Adipose tissue (tissue), 3 donors: ENCODE data around the gene FIBCD1. TPM values are rescaled to one million over a fixed set of nuclear protein-coding genes. Genes with fewer than 3 reads are reported as not detected.

Experiments
- H3K27ac ChIP-seq: one replicate; pipeline ENCODE4 v1.5.1; 2013; ENCODE audit warnings: low read depth, low read length
- WGBS, 3 donors: extraction: QIAGEN DNeasy Blood & Tissue Kit; methylation state at CpG; one replicate each; pipeline ENCODE4 v1.1.7; 2013; 5-methylcytosine and 5-hydroxymethylcytosine counted together
- polyA plus RNA-seq, 3 donors: library from polyadenylated mRNA; stranded (reverse); fragments of 200-250 nt; gene quantifications; one replicate each; pipeline ENCODE4 v1.2.3, GENCODE V29; 2013
- donor health status: healthy with polysubstance abuse.
- donor health status: Bipolar disorder and iron deficiency.
- donor health status: healthy.

Gene FIBCD1
- polyA plus RNA-seq, 3 donors, result 0.18 to 4.6 (median 0.21) TPM

DNA sequence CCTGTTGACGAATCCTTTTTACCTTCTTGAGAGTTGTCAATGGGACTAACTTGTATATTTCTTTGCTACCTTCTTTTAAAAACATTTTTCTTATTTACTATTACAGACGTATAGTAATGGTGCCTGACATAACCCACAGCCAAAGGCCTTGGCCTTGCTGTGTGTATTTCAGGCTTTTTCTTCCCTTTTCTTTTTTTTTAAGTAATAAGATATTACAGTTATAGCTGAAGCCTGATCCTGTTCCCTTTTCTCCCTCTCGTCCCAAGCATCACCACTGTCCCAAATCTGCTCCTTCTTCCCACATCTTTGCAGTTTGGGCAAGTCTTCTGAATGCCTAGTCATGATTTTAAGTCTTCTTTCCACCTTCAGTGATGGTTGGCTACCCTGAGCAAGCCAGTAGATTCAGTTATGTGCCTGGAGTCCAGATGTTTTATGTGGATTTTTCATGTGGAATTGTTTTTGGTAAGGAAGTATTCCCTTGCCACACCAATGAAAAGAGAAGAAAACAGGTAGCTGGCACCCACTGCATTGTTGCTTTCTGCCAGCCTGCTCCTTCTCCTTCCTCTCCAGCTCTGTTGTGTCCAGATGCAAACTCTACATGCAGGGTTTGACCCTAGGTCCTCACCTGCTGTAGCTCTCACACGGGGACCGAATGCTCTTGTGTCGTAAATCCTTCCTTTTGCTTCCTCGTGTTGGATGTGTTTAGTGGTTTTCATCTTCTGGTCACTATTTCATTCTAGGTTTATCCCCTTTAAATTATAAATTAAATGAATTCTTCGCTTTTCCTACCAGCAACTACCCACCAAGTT lies 77.5 kb downstream of the FIBCD1 start:
- WGBS, 3 donors, result 66 to 83% (median 67%) methylated on average over 8 of the region's 8 CpGs
- H3K27ac ChIP-seq, result no peak overlapping the region

DNA sequence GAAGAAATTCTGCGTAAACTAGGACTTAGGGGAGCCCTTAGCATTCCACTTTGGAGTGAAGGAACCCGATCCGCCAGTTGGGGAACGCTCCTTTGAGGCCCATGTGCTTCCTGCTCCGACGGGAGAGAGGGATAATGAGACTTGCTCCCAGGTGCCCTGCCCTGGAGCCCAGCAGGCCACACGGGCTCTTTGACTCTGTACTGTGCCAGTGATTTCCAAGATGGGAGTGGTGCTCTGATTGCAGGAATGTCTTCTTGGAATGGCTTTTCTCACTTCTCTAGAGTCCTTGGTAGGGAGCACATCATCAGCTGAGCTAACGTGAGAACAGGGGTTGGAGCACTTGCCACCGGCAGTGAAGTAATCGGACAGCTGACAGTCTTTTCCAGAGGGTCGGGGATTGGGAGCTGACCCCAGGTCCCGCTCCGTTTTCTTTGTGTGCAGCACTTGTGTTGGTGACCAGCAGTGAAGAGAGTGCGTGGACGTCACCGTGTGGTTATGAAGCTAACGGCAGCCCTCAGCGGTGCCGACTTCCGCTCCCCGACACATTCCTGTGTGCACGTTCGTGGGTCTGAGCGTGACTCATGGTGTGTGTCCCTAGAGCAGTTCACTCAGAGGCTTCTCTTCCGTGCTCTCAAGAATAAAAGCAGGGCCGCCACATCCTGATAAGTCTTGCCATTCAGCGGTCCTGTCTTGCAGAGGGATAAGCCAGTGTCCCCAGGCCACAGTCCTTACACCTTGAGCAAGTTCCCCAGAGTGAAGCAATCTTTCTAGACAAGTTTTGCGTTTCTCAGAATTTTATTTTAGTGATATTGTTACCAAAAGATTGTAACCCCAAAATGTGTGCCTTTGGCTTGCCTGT lies 78.4 kb downstream of the FIBCD1 start:
- 39 to 71% (median 49%) methylated on average over 28 of the region's 28 CpGs for WGBS, 3 donors
- no peak overlapping the region for H3K27ac ChIP-seq

DNA sequence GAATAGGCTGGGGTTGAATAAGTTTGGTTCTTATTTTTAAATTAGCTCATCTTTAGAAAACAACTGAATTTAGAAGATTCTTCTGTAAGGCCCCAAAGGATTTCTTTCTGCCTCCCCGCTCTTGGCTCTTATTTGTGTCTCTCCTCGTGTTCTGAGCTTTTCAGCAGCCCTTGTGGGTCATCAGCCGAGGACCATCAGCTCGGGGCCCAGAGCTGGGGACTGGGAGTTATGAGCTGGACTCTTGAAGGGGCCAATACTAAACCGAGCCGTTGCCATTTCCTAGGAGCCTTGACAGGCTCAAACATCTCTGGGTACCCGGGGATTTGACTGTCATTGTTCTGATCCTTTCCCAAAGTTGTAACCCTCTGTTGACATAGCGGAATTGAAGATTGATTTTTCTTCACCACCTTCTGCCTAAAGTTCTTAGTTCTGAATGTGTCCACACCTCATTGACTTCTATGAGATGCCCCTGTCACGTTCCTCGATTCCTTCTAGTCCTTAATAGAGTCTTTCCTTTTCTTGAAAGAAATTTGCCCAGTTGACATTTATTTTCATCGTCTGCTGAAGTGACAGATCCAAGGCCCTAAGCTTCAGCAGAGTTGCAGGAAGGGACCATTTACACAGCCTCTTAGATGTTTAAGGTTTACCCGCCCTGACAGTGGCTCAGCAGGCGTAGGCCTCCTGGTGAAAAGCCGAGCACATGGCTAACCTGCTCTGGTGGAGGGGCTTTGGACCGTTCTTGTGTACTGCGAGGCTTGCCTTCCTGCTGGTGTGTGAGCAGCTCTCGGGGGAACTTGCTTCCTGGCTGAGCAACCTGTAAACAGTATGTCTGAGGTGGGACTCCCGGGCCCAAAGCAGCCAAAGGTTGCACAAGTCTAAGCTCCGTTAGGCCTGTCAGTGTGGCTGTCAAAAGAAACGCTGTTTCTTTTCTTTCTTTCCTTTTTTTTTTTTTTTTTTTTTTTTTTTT lies 80.0 kb downstream of the FIBCD1 start:
- no peak overlapping the region for H3K27ac ChIP-seq
- 60 to 70% (median 64%) methylated on average over 20 of the region's 20 CpGs for WGBS, 3 donors

DNA sequence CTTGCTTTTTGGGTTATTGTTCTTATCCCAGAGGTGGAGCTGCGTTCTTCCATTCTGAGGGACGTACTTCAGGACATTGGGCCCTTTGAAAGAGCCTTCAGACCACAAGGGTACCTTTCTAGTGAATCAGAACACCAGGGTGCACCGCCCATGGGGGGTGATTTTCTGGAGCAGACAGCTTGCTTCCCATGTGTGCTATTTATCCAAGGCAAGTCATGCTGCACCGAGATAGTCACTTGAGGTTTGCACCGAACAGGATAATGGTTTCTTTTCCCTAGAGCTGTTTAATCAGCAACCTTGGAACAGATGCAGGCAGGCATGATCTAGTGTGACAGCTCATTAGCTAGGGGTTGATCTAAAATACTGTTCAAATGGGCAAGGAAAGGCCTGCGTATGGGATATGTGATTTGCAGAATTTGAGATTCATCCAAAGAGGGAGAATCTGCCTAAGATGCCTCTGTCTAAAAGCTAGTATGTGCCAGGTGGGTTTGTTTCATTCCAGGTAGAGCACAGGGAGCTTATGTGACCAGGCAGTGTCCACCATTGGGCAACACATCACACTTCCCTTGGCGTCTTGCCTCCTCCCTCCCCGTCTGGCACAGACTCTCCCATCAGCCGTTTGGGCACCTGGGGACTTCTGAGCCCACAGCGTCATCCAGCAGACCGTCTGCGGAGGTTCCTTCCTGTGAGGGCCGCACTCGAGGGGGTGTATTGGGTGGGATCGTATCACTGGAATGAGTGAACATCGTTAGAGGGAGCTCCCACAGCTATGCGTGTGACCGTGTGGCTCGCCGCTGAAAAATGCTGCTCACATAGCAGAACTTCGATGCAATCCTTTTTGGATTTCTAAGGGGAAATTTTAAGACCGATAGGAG lies 80.9 kb downstream of the FIBCD1 start:
- WGBS, 3 donors, result 45 to 61% (median 49%) methylated on average over 22 of the region's 22 CpGs
- H3K27ac ChIP-seq, result no peak overlapping the region

DNA sequence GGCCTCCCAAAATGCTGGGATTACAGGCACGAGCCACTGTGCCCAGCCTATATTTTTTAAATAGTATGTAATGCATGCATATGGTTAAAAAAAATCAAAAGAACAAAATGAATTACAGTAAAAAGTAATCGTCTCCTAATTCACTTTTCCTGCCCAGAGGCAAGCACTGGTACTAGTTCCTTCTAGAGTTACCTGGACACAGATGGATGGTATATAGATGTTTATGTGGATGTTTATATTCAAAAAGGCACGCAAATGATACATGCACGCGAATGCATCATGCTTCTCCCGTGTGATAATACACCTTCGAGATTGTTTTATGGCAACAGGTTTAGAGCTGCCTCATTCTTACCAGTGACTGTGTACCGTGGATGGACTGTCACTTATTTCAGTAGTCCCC lies 82.6 kb downstream of the FIBCD1 start:
- H3K27ac ChIP-seq, result no peak overlapping the region
- WGBS, 3 donors, result 86 to 89% (median 87%) methylated on average over 8 of the region's 8 CpGs

- 90 to 94% (median 93%) methylated on average over 9 of the region's 9 CpGs for WGBS, 3 donors
- no peak overlapping the region for H3K27ac ChIP-seq
Observed at GRCh38 chr9:130854835-130855234, 84.2 kb downstream of the FIBCD1 start.

GRCh38 chr9:130854092-130854491 lies 85.0 kb downstream of the FIBCD1 start:
- WGBS, 3 donors, result 71 to 84% (median 81%) methylated on average over 8 of the region's 8 CpGs
- H3K27ac ChIP-seq, result no peak overlapping the region

- WGBS, 3 donors, result 80 to 90% (median 83%) methylated on average over 7 of the region's 7 CpGs
- H3K27ac ChIP-seq, result no peak overlapping the region
Observed at GRCh38 chr9:130852801-130853200, 86.2 kb downstream of the FIBCD1 start.

Other genes starting within 250 kb of the FIBCD1 start
- 10 to 100 TPM in 2 of 3 donors, 1 to 10 TPM in 1; 9.6 to 19.6 (median 18.6) TPM for gene EXOSC2, start 245.5 kb downstream of the FIBCD1 start, polyA plus RNA-seq
- 10 to 100 TPM; 17.0 to 75.0 (median 58.1) TPM for gene ABL1, start 104.0 kb downstream of the FIBCD1 start, polyA plus RNA-seq
- gene QRFP, start 42.4 kb downstream of the FIBCD1 start, polyA plus RNA-seq, result under 1 TPM in 2 of 3 donors, not detected in 1; 0.03 to 0.12 TPM
- 1 to 10 TPM in 1 of 3 donors, under 1 TPM in 2; 0.45 to 1.8 (median 0.46) TPM for gene LAMC3, start 69.9 kb upstream of the FIBCD1 start, polyA plus RNA-seq
- gene AIF1L, start 157.3 kb upstream of the FIBCD1 start, polyA plus RNA-seq, result 10 to 100 TPM in 2 of 3 donors, 1 to 10 TPM in 1; 2.9 to 46.2 (median 46.2) TPM
- 10 to 100 TPM; 14.8 to 28.8 (median 16.5) TPM for gene NUP214, start 186.3 kb upstream of the FIBCD1 start, polyA plus RNA-seq